Measurements from ENCODE around the gene ANK2.

ANK2 gene

DNA sequence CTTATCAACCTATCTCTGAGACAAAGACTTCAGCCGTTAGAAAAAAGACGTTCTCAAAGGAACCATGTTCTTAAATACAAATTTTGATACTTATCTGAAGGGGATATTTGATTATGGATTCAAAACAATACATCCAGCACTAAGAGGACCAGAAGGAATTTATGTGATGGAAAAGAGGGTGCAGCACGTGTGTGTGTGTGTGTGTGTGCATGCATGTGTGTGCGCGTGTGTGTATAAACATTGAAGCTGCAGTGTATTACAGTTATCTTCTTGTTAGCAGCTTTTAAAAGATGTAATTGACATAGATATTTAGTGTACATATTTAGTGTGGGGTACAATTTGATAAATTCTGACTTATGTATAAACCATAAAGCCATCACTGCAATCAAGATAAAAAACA, 44.9 kb downstream of the ANK2 start:
- no peak for DNase-seq (ENCODE audit: low spot score)

GRCh38 chr4:113094802-113095201, 45.3 kb downstream of the ANK2 start:
- no peak for DNase-seq (ENCODE audit: low spot score)

DNA sequence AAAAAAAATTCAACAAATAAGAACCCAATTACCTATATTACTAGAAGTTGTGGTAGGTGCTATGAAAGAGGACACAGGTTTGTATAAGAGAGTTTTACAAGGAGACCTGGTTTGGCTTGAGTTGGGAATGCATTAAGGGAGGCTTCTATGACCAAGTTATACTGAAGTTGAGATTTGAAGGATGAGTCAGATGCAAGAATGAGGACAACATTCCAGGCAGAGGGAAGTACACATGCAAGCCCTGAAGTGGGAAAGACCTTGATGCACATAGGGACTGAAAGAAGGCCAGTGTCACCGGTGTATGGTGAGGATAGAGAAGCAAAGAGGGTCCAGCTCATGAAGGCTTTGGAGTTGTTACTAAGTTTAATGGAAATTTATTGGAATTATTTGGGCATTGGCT, 52.2 kb downstream of the ANK2 start:
- no peak for DNase-seq (ENCODE audit: low spot score)

GRCh38 chr4:113103556-113103955, 54.1 kb downstream of the ANK2 start:
- DNase-seq (ENCODE audit: low spot score) = no peak

GRCh38 chr4:113106108-113106507, 56.7 kb downstream of the ANK2 start:
- no peak for DNase-seq (ENCODE audit: low spot score)

DNA sequence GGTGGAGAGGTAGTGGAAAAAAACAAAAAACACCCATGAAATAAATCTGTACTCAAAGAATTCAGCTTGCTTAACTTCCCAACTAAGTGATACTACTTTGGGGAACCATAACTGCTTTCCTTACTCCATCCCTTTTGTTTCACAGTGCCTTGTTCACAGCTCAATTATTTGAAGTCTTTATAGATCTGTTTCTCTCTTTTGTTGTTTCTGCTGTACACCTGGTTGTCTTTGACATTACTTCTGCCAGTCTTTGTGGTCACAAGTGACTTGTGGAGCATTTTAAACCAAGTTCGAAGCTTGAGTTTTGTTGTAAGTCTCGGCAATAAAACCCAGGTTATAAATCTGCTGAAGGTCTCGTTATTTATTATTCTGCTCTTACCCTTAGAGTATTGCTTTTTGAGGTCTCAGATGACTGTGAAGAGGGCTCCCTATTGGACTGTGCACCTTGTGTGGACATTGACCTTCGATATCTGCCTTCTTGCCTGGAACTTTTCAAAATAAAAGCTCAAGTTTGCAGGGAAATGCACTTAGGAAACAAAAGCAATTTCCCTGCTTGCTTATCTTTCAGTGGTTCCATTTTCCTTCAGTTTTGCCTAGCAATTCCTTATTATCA, 59.8 kb downstream of the ANK2 start:
- DNase-seq (ENCODE audit: low spot score) = no peak

- no peak for DNase-seq (ENCODE audit: low spot score)
Measured at GRCh38 chr4:113112338-113112978, 63.0 kb downstream of the ANK2 start.

- DNase-seq (ENCODE audit: low spot score) = no peak
Measured at GRCh38 chr4:113113151-113113550, 63.7 kb downstream of the ANK2 start.

DNA sequence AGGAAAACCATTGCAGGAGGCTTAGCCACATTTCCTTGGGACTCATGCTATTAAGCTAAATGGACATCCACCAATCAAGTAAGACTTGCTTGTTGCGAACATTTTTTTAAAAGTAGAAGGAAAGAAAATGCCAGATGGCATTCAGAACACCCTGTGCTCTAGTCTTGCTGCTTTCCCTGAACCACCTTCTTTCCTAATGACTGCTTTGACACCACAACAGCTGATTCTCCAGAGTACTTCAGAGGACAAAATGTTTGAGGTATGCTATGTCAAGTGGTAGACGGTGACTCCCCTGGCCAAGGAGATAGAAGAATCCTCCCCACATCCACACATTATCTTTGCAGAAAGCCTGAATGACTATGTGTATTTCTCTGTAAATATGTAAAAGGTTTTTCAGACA, 65.4 kb downstream of the ANK2 start:
- no peak for DNase-seq (ENCODE audit: low spot score)

DNA sequence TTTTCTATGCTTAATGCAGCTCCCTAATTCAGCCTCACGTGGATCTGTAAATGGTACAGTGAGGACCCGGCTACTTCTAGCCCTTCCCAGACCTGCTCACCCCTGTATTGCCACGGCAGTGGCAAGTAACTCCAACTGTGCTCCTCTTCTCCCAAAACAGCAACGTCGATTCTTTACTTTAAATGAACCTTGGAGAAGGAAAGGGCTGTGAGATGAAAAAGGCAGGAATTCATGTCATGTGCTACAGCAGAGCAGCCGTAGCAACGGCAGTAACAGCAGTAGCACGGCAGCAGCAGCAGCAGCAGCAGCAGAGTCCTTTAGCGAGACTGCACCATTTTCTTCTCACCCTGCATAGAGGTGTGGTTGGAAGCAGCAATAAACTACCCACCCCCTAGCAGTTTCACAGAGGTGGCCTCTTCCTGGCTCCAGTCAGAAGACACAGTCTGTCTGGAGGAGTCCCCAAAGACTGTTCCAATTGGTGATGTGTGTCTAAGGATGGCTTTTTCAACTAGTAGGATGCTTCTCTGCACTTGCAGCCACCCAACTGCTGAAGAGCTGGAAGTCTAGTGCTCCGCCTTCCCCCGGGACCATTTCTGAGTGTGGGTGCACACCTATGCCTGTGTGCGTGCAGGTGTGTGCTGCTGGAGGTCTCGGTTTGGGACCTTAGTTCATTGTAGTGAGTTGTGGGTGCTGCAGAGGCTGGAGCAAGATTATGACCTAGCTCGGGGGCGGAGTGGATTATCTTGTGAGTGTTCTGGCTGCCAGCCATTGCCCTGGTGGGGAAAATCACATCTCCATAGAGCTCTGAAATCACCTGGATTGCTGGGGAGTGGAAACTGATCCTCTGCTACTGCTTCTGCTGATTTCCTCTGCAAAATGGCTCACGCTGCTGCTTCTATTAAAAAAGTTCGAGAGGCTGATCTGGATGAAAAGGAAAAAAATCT, 67.2 kb downstream of the ANK2 start:
- DNase-seq (ENCODE audit: low spot score) = no peak

- no peak for DNase-seq (ENCODE audit: low spot score)
Measured at GRCh38 chr4:113117358-113117702, 67.9 kb downstream of the ANK2 start.

DNA sequence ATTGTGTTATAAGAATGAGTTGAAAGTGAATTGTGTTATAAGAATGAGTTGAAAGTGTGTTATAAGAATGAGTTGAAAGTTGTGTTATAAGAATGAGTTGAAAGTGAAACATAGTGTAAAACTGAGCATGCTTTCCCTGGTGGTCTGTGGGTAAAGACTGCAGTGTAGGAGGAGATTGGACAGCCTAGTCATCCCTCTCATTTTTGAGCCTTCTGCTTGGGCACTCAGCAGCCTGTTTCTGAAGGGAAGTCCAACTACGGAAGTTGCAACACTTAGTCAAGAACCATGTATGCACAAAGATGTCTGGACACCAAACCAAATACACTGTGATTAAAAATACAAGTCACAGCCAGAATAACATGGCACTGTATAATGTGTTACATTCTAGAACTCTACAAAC, 72.6 kb downstream of the ANK2 start:
- no peak for DNase-seq (ENCODE audit: low spot score)

DNA sequence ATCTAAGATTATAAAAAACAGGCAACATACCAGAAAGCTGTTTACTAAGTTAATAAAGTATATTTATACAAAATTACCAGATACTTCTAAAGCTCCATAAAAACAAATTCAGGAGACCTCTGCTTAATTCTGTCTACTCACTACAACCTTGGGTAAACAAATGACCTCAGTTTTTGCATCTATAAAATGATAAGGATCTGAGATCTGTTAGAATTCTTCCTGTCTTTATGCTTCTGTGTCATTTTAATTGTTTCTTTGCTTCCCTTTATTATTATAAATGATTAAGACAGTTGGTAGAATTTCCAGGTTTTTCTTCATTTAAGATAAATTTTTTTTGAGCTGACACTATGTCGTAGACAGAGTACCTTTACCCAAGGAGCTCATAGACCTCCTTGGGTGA, 76.0 kb downstream of the ANK2 start:
- no peak for DNase-seq (ENCODE audit: low spot score)

- no peak for DNase-seq (ENCODE audit: low spot score)
Measured at GRCh38 chr4:113131136-113131535, 81.7 kb downstream of the ANK2 start.

DNA sequence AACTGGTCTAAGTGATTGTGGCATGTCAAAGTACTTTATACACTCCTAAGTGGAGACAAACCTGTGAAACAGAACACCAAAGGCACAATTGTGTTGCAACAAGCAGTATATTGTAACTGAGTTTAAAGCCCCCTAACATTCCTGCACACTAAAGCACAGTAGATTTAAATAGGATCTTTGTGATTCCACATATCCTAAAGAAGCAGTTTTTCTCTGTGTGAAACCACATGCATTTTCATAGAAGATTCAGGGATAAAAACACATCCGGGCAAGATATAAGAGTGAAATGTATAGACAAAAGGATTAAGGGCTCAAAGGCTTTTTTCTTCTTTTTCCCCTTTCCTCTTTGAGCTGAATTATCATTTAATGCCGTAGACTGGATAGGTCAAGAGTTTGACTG, 82.2 kb downstream of the ANK2 start:
- DNase-seq (ENCODE audit: low spot score) = no peak

GRCh38 chr4:113141901-113142346, 92.5 kb downstream of the ANK2 start:
- DNase-seq (ENCODE audit: low spot score) = no peak

- DNase-seq (ENCODE audit: low spot score) = no peak
Measured at GRCh38 chr4:113142351-113142750, 92.9 kb downstream of the ANK2 start.

DNA sequence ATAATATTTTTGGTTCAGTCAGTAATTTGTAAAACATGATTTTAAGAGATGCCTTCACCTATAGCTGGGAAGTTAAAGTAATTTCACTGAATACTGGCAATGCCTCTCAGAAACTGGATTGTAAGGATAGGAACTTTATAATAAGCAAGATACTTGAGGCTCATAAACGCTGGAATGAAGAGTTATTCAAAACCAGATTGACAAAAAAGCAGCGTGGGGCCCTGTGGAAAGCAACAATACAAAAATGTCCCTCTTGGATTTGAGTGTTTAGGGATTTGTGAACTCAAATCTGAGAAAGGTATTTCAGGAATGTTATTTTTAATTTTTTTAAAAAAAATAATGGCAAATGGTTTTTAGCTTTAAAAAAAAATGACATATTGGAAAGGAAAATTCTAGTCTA, 94.6 kb downstream of the ANK2 start:
- no peak for DNase-seq (ENCODE audit: low spot score)

DNA sequence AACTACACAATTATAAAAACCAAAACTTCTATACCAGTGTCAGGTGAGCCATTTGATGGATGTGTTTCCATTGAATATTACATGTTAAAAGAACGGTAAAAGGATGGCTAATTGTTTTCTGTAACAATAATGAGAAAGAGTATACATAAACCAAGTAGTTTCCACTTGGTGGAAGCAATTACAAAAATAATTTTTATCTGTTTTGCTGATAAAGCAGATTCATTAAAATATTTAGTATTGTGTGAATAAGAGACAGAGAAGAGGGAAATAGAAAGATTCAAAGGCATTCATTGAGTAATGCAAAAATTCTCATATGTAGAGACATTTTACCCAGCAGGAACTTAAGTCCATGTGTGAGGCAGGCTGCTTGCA, 95.7 kb downstream of the ANK2 start:
- DNase-seq (ENCODE audit: low spot score) = no peak

GRCh38 chr4:113145519-113146291, 96.3 kb downstream of the ANK2 start:
- no peak for DNase-seq (ENCODE audit: low spot score)

GRCh38 chr4:113146876-113147358, 97.5 kb downstream of the ANK2 start:
- DNase-seq (ENCODE audit: low spot score) = no peak

- DNase-seq (ENCODE audit: low spot score) = no peak
Measured at GRCh38 chr4:113147498-113148111, 98.2 kb downstream of the ANK2 start.
